Embryonic facial prominence (tissue), 1 donor: Measurements from ENCODE around the gene LMO7.
"Not testable (repeated sequence)": the region's sequence is repeated elsewhere in the genome, so short reads cannot be mapped to it uniquely, and the experiment has no call there.

ENCODE experiments used
- DNase-seq: peaks from one replicate; pipeline ENCODE4 v3.0.0-alpha.2; 2016; ENCODE audit errors: extremely low spot score

LMO7 gene

GRCh38 chr13:75647126-75647784 is 11.1 kb downstream of the LMO7 start:
- DNase-seq, result no peak

DNA sequence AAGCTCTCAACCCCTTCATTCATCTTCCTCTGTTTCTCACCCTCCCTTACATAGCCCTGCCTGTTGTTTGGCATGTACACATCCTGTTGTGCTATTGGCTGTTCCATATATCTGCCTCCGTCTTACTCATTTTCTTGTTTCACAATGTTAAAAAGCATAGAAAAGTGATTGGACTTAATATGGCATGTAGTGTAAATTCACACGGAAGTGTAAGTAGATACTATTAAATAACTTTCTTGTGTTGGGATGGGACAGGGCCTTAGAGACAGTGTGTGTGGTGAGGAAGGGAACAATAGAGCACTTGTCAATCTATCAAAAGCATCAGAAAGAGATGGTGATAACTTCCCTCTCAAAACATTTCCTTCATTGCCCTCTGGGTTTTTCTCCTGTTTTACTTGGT is 12.3 kb downstream of the LMO7 start:
- DNase-seq, result no peak

DNA sequence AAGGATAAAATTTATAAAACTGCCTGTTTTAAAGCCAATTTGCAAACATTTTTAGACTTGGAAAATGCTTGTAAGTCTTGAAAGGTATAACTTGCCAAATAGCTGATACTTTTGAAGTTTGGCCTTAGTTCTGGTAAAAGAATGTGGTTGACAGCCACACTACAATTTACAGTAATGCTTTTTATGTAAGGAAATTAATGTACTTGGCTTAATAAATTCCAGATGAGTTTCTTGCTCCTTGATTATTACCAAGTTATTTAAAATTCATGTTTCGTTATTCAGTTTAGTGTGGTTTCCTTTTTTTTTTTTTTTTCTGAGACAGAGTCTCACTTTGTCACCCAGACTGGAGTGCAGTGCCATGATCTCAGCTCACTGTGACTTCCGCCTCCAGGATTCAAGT is 14.9 kb downstream of the LMO7 start:
- no peak for DNase-seq

DNA sequence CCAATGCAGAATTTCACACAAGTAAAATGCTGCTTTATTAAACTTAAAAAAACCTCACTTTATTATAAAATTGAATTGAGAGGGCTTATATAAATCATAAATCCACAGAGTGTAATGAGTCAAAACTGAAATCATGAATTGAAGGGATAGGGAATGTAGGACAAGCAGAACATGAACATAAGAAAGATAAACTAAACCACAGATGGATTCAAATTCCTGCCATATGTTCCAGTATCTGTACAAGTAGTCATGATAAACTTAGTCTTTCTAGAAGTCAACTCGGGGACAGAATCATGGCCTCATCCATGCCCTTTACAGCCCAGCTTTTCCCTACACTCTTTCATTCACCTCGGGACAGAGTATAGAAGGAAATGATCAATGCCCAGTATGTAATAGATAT is 16.6 kb downstream of the LMO7 start:
- no peak for DNase-seq

DNA sequence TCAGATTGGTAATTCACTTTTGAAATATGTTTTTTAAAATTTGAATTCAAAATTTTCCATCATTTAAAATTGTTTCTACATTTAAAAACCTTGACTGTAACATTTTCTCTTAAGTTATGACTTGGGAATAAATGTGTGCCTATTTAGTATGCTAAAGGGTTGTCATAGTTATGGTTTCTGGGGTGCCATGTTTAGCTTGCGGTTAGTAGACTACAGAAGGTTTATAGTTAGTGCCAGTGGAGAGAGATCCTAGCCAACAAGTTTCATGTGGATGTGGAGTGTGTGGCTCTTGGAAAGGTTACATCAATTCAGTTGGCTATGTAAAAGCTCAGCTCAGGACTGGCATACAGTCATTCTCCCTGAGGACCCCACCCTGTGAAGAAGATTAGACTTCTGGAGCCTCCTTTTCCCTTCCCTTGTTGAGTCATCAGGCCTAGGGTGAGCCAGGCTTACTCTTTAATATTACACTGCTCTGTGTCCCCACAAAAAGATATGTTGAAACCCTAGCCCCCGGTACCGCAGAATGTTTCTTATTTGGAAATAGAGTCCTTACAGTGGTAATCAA is 20.4 kb downstream of the LMO7 start:
- no peak for DNase-seq

DNA sequence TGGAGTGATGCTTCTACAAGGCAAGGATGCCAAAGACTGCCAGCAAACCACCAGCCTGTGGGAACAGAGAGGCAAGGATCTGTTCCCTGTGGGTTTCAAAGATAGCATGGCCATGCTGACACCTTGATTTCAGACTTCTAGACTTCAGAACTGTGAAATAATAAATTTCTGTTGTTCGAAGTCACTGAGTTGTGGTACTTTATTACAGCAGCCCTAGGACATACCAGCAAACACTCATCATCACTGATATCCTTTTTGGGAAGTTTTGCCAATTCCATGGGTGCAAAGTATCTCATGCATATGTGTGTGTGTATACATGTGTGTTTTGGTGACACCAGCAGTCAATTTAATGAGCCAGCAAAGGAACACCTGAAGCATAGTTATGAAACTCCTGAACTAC is 21.0 kb downstream of the LMO7 start:
- no peak for DNase-seq

DNA sequence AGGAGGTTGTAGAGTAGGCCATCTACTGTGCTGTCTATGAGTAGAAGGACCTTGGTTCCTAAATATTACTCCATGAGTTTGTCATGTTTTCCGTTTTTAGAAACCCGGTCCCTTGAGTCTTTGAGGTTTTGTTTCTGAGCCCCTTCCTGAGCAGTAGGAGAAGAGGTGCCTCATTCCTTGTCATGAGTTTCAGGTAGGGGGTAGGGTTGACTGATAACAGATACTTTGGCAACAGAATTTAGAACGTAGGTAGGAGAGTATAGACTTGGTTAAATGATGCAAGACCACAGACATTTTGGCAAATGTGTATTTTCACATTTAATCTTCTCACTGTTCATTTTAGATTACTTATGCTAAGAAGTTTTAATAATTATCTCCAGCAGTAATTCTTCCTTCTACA is 24.6 kb downstream of the LMO7 start:
- DNase-seq, result no peak

DNA sequence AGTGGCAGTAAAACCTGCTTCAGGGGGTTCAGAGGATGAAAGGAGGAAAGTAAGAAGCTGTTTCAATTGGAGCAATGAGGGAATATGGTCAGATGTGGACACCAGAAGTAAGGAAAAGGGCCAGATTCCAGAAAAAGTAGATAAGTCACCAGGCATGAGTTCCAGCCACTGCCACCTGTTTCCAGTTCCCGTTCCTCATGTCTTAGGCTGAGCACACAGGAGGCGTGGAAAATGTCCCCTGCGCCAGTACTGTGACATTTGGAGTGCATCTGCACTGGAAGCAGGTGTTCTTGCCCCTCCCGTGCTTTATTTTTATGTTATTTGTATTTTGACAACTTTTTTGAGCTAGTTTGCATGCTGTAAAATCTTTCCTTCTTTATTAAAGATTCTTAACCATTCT is 25.3 kb downstream of the LMO7 start:
- no peak for DNase-seq

GRCh38 chr13:75666646-75667351 is 30.7 kb downstream of the LMO7 start:
- no peak for DNase-seq

GRCh38 chr13:75669706-75670105 is 33.6 kb downstream of the LMO7 start:
- DNase-seq, result no peak

DNA sequence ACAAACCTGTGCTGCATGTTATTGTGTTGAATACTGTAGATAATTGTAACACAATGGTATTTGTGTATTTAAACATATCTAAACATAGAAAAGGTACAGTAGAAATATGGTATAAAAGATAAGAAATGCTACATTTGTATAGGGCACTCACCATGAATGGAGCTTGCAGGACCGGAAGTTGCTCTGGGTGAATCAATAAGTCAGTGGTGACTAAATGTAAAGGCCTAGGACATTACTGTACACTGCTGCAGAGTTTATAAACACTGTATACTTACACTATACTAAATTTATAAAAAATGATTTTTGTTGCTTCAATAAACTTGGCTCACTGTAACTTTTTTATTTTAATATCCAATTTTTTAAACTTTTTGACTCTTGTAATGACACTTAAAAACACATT is 34.4 kb downstream of the LMO7 start:
- DNase-seq, result no peak

DNA sequence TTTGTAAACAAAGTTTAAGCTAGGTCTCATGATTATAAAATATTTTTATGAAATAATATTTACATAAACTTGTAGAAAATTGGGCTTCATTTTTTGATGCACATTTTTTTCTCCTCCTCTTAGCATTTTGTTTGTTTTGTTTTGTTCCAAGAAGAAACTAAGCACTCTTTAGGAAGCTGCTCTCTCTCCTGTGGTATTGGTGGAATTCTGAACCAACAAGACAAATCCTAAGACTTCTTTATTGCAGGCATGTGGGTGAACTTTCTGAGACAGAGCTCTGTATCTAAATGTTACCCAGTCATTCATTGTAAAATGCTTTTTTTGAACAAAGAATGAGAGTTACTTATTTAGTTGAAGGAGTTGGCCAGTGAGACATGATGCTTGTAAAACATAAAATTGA is 39.3 kb downstream of the LMO7 start:
- DNase-seq, result no peak

GRCh38 chr13:75679459-75679858 is 43.3 kb downstream of the LMO7 start:
- DNase-seq, result no peak

DNA sequence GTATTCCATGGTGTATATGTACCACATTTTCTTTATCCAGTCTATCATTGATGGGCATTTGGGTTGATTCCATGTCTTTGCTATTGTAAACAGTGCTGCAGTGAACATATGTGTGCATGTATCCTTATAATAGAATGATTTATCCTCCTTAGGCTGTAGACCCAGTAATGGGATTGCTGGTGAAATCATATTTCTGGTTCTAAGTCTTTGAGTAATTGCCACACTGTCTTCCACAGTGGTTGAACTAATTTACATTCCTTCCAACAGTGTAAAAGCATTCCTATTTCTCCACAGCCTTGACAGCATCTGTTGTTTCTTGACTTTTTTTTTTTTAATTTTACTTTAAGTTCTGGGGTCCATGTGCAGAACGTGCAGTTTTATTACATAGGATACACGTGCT is 44.1 kb downstream of the LMO7 start:
- not testable (repeated sequence) for DNase-seq

DNA sequence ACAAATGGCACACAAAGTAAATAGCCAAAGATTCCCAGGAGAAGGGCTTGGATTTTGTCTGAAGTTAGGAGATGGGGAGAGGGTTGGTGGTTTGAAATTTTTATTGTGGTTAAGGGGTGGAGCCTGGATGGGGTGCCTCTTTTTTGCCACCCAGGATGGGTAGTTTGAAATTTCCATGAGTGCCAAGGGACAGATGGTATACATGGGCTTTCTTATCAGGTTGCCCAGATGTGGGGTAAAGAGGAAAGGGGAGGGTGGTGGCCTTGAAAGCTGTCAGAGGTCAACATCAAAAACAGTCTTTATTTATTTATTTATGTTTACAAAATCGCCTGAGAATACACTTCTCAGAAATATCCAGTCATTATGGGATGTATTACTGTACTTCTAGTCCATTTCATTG is 46.2 kb downstream of the LMO7 start:
- no peak for DNase-seq

DNA sequence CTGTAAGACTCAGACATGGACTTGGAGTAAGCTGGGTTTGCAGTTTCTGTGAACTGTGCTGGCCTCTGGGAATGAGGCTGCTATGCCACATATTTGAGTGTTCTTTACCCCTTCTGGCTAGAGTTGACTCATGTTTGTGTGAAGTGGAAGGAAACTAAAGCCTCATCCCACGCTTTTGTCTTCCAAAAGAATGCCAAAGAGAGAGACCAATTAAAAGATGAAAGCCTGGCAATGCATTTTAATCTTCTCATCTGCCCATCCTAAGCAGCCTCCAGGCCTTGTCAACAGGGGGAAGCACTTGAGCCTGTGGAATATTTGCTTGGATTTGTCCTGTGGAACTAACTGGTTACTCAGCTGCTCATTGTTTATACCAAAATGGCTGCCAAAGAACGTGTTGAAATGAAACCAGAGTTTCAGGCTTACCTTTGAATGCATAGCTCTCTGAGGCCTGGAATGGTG is 49.1 kb downstream of the LMO7 start:
- DNase-seq, result no peak

DNA sequence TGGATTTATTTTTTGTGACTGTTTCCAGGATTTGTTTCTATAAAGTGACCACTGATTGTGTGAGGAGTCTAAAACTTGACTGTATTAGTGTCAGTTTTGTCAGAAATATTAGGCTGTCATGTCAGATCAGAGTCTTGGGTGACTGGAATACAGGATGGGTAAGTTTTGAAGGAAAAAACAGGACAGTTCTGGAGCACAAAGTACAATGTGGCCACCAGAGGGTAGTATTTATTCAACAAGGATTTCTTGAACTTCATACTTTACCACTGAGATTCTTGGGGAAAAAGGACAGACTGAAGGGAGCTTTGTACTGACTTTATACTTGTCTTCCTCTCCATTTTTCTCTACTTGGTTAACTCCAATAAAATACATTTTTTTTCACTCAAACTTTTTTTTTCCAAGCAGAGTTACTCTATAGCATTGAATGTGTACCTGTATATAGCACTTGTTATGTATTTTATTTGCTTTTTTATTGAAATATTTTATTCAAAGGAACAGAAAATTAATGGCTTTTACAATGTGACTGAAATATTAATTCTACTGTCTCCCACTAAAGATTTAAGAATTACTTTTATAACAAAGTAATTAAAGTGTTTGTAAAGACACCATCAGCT is 51.1 kb downstream of the LMO7 start:
- DNase-seq, result no peak

DNA sequence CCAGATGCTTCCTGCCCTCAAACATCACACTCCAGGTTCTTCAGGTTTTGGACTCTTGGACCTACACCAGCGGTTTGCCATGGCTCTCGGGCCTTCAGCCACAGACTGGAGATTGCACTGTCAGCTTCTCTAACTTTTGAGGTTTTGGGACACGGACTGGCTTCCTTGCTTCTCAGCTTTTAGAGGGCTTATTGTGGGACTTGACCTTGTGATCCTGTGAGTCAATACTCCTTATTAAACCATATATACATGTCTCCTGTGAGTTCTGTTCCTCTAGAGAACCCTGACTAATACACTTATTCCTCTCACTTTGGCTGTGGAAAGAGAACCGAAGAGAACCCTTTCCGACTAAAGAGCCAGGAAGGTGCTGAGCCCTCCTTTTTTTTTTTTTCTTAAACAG is 53.6 kb downstream of the LMO7 start:
- no peak for DNase-seq

- no peak for DNase-seq
Measured at GRCh38 chr13:75690607-75691006, 54.5 kb downstream of the LMO7 start.

- DNase-seq, result no peak
Measured at GRCh38 chr13:75691183-75691582, 55.1 kb downstream of the LMO7 start.

- no peak for DNase-seq
Measured at GRCh38 chr13:75693227-75693626, 57.1 kb downstream of the LMO7 start.

DNA sequence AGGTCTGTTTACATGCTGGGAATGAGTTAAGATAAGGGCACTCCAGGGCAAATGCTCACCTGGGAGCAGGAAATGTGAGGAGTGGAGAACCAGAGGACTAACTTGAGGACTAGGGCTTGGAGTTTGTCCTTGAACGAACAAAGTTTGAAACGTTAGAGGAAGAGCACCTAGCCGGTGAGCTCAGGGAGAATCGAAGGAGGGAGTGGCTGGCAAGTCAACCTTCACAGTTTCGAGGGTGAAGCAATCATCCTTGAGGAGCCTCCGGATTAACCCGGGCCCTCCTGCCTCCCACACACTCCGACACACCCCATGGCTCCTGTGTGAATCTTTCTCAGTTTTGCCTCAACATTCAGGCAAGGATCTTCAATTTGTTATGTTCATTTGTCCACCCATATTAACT is 58.6 kb downstream of the LMO7 start:
- DNase-seq, result no peak

DNA sequence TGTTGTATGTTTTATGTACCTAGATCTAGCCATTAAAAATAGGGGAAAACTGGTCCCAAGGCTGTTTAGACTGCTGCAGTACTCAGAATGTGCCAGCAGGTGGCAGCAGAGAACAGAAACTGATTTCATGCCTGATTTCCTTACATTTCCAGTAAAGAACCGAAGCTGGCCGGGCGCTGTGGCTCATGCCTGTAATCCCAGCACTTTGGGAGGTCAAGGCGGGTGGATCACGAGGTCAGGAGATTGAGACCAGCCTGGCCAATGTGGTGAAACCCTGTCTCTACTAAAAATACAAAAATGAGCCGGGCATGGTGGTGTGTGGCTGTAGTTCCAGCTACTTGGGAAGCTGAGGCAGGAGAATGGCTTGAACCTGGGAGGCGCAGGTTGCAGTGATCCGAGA is 59.8 kb downstream of the LMO7 start:
- DNase-seq, result not testable (repeated sequence)
